B cell (primary cell): Measurements from ENCODE around the gene POP5.
A peak's percentile ranks its signal among the peaks of the same experiment; 100 is the strongest.

Experiments used
- EZH2 ChIP-seq: IDR thresholded peaks from 2 replicates; pipeline ENCODE4 v1.6.1; 2012; ENCODE audit warnings: borderline replicate concordance, low read depth, mild to moderate bottlenecking, moderate library complexity, low read length; ENCODE audit not compliant: insufficient read depth, poor library complexity, severe bottlenecking
- TF ChIP-seq, protein P1 (sequence below): fragments of 200-600 bp; IDR thresholded peaks from one replicate; pipeline ENCODE4 v1.8.0; 2022; ENCODE audit warnings: antibody characterized with exemption, mild to moderate bottlenecking

GRCh38 chr12:120583478-120584030 lies 2.4 kb upstream of the POP5 start:
- TF ChIP-seq, protein P1, sequence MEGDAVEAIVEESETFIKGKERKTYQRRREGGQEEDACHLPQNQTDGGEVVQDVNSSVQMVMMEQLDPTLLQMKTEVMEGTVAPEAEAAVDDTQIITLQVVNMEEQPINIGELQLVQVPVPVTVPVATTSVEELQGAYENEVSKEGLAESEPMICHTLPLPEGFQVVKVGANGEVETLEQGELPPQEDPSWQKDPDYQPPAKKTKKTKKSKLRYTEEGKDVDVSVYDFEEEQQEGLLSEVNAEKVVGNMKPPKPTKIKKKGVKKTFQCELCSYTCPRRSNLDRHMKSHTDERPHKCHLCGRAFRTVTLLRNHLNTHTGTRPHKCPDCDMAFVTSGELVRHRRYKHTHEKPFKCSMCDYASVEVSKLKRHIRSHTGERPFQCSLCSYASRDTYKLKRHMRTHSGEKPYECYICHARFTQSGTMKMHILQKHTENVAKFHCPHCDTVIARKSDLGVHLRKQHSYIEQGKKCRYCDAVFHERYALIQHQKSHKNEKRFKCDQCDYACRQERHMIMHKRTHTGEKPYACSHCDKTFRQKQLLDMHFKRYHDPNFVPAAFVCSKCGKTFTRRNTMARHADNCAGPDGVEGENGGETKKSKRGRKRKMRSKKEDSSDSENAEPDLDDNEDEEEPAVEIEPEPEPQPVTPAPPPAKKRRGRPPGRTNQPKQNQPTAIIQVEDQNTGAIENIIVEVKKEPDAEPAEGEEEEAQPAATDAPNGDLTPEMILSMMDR: peak; percentile 98
- no peak for TF ChIP-seq EZH2
